Epidermal melanocyte (primary cell): Measurements from ENCODE around the gene TBC1D24.
A peak's percentile ranks its signal among the peaks of the same experiment; 100 is the strongest.

ENCODE experiments used
- DNase-seq: peaks from one replicate; pipeline ENCODE4 v3.0.0; 2011; ENCODE audit warnings: low spot score; ENCODE audit not compliant: insufficient read length

Gene TBC1D24

GRCh38 chr16:2498531-2499253 lies 23.8 kb downstream of the TBC1D24 start:
- no peak for DNase-seq

GRCh38 chr16:2499454-2499853 lies 24.5 kb downstream of the TBC1D24 start:
- no peak for DNase-seq

GRCh38 chr16:2499890-2500429 lies 25.0 kb downstream of the TBC1D24 start:
- no peak for DNase-seq

- DNase-seq, result no peak
Observed at GRCh38 chr16:2500430-2500917, 25.5 kb downstream of the TBC1D24 start.

GRCh38 chr16:2500918-2501750 lies 26.2 kb downstream of the TBC1D24 start:
- DNase-seq, result peak; percentile 84

- DNase-seq, result no peak
Observed at GRCh38 chr16:2501946-2502895, 27.3 kb downstream of the TBC1D24 start.

- DNase-seq, result no peak
Observed at GRCh38 chr16:2505695-2506094, 30.8 kb downstream of the TBC1D24 start.

- no peak for DNase-seq
Observed at GRCh38 chr16:2507052-2507659, 32.2 kb downstream of the TBC1D24 start.

- no peak for DNase-seq
Observed at GRCh38 chr16:2507665-2508064, 32.7 kb downstream of the TBC1D24 start.

GRCh38 chr16:2508722-2509400 lies 33.9 kb downstream of the TBC1D24 start:
- DNase-seq, result no peak

GRCh38 chr16:2511128-2511800 lies 36.3 kb downstream of the TBC1D24 start:
- no peak for DNase-seq

GRCh38 chr16:2511996-2512734 lies 37.2 kb downstream of the TBC1D24 start:
- no peak for DNase-seq

GRCh38 chr16:2512735-2513404 lies 37.9 kb downstream of the TBC1D24 start:
- DNase-seq, result no peak

- DNase-seq, result peak; percentile 95
Observed at GRCh38 chr16:2513405-2514332, 38.7 kb downstream of the TBC1D24 start, which contains the start of gene ATP6V0C. TSS of gene ATP6V0C (plus strand) at chr16:2513952. CDS start at chr16:2514104, 152 bp downstream.

- no peak for DNase-seq
Observed at GRCh38 chr16:2514333-2515179, 39.6 kb downstream of the TBC1D24 start.
